Activated T-helper 17 cell treated with anti-CD3 and anti-CD28 coated beads, Interleukin-2, amount 50 U/mL, for 72 hours (primary cell): ENCODE data around the gene PPP1R36. TPM values are rescaled to one million over a fixed set of nuclear protein-coding genes. Genes with fewer than 3 reads are reported as not detected.

Experiments used
- ATAC-seq: fragments of 150-1000 bp; cut with Tn5 transposase; replicated peaks from 2 replicates; pipeline ENCODE4 v1.10.0; 2021; ENCODE audit warnings: mild to moderate bottlenecking, moderate library complexity
- H3K27ac Mint-ChIP-seq: one replicate; pipeline ENCODE4 v1.8.0; 2022; ENCODE audit warnings: mixed read lengths
- H3K27me3 Mint-ChIP-seq: one replicate; pipeline ENCODE4 v1.8.0; 2022; ENCODE audit warnings: mixed read lengths
- H3K36me3 Mint-ChIP-seq: one replicate; pipeline ENCODE4 v1.8.0; 2022; ENCODE audit warnings: low read depth, mild to moderate bottlenecking, mixed read lengths
- H3K4me1 Mint-ChIP-seq: one replicate; pipeline ENCODE4 v1.8.0; 2022; ENCODE audit warnings: mixed read lengths
- H3K4me3 Mint-ChIP-seq: one replicate; pipeline ENCODE4 v1.8.0; 2022; ENCODE audit warnings: mild to moderate bottlenecking, mixed read lengths
- H3K9me3 Mint-ChIP-seq: one replicate; pipeline ENCODE4 v1.8.0; 2022; ENCODE audit warnings: mixed read lengths
- total RNA-seq, 2 donors: library from RNA; stranded (reverse); gene quantifications; one replicate each; pipeline ENCODE4 v1.2.3, GENCODE V29; 2022

The PPP1R36 gene, protein sequence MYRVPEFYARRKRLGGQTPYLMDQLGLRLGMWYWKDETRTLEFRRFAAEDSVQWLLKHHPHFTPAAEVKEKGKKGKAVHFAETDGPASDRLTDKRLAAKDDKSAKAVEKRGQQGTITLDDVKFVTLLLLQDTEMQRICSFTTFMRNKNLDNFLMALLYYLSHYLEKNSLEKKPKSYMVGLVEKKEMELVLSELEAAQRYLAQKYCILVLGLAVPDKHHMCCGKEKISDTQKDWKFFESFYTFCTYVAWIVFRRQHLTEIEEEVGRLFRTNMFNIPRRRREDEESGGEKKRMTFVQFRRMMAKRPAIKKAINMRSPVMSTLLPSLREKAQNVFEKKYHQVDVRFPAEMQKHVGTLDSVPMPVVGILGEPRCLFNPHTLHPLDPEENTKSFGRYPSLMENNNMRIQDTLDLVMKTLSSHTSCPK
- total RNA-seq, result not detected

DNA sequence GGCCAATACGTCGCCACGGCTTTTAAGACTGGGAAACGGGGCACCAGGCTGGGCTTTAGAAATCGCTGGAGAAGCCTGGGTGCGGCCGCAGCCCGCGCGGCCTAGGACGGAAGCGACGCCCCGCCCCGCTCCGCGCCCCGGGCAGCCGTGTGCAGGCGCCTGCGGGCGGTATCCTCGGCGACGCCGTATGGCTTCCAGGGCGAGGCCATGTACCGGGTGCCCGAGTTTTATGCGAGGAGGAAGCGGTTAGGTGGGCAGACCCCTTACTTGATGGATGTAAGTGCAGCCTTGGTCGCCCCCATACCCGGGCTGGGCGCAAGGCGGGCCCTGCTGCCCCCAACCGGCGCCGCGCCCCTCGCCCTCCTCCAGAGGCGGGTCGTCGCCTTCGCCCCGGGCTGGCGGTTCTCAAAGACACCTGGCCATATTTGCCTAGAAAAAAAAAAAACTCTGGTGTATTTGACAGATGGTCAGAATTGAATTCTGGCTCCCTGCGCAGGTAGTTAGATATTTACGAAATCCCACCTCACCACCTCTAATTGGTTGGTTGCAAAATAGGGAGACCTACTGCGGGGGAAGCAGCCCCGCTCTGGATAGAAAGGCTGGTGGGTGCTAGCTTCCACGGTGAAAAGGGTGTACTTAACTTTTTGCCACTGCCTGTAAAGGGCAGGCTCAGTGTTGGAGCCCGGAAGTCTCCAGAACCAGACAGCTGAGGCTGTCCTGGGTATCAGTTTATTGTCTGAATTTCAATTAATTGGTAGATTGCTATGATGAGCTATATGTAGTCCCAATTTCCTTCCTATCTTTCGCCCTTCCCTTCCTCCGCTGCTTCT, at the start of gene PPP1R36:
Gene PPP1R36, plus strand, starts transcription at position 171 of the 830 bp plus-strand sequence. Its CDS starts 37 bp downstream, at position 208.
- H3K4me3 Mint-ChIP-seq, result peak within 1 kb of the TSS; percentile 67
- no peak within 1 kb of the TSS for H3K27ac Mint-ChIP-seq
- H3K27me3 Mint-ChIP-seq, result peaks cover 3% of the 10 kb centered on the region
- H3K4me1 Mint-ChIP-seq, result peaks cover 6% of the 10 kb centered on the region
- H3K36me3 Mint-ChIP-seq, result no peaks in the 10 kb centered on the region
- peak; percentile 99 for ATAC-seq
- no peaks in the 10 kb centered on the region for H3K9me3 Mint-ChIP-seq

DNA sequence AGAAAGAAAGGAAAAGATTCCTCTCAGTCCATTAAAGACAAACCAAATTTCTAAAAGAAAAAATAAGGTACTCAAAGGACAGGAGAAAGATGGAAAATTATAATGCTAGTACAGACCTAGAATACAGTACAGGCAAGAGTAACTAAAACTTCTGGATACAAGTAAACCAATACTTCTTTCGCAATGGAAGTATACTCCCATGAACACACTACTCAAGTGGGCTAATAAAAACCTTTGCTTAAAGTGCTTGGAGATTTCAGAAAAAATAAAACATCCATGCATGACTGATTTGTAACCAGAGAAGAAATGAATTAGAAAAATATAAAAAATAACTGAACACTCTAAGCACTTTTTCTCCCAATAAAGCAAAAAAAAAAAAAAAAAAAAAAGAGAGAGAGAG, 49.7 kb upstream of the PPP1R36 start:
- Mint-ChIP-seq H3K27ac (peak overlapping the region; percentile 97), H3K4me1 (peaks cover 17% of the 10 kb centered on the region), H3K27me3 (no peaks in the 10 kb centered on the region), H3K4me3 (peak overlapping the region; percentile 91), H3K9me3 (no peaks in the 10 kb centered on the region), H3K36me3 (peaks cover 95% of the 10 kb centered on the region)
- no peak for ATAC-seq

DNA sequence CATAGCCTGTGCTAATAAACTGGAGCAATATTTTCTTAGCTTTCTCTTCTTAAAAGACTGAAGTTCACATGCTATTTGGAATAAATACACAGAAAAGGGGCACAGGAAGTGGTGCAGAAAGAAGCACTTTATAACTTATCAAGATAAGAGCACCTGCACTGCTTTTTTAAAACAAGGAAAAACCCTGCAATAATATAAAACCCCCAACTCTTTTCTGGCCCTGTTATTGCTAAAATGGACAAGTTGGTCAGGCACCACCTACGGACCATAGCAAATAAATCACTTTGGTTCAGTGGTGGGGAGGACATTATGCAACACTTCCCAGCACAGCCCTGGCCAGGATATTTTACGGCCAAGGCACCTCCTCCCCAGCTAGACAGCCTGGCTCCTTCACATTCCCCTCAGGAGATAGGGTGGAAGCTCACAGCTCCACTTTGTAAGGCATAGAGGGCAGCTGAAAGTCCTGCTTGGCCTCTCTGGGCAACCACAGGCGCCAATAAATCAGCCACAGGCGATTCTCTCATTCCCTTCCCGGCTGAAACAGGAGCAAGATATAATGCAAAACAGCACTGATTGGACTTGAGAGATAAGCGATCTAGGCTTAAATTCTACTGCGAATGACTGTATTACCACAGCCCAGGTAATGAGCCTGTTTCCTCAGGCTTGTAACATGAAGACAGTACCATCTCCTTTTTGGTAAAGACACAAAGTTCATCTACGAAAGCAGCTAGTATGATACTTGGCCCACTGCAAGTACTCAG, 48.2 kb upstream of the PPP1R36 start:
- Mint-ChIP-seq H3K36me3 (peaks cover 95% of the 10 kb centered on the region), H3K4me1 (peaks cover 16% of the 10 kb centered on the region)

GRCh38 chr14:64502456-64502855, 47.3 kb upstream of the PPP1R36 start:
- Mint-ChIP-seq H3K9me3 (no peaks in the 10 kb centered on the region), H3K27me3 (no peaks in the 10 kb centered on the region), H3K36me3 (peaks cover 95% of the 10 kb centered on the region), H3K4me3 (peak overlapping the region; percentile 91), H3K27ac (peak overlapping the region; percentile 97), H3K4me1 (peaks cover 15% of the 10 kb centered on the region)
- no peak for ATAC-seq

More for the DNA sequence above, 48.2 kb upstream of the PPP1R36 start:
- Mint-ChIP-seq H3K4me3 (peak overlapping the region; percentile 91), H3K9me3 (no peaks in the 10 kb centered on the region), H3K27ac (peak overlapping the region; percentile 97), H3K27me3 (no peaks in the 10 kb centered on the region)
- ATAC-seq, result no peak

DNA sequence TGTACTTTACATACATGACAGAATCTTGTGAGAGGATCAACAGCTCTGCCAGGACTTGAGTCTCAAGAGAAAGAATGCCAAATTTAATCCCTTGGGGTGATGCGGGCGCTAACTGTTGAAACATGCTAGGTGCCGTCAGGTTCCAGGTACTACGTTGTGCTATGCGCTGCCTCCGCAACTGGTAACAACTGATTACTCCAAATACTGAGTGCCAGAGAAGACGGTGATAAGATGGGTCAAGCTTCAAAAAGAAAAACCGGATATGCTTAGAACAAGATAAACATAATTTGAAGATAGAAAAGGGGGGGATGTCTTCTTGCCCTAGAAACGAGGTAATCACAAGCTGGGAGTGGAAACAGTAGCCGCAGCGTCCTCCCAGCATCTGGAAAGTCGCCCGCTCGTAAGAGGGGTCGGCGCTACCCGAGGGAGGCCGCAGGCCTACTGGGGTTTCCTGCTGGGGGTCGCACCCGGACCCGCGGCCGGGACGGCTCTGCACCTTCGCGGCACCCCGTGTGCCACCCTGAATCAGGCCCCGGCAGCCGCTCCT, 46.8 kb upstream of the PPP1R36 start:
- Mint-ChIP-seq H3K9me3 (no peaks in the 10 kb centered on the region), H3K4me1 (peaks cover 16% of the 10 kb centered on the region), H3K4me3 (peak overlapping the region; percentile 91), H3K27ac (peak overlapping the region; percentile 97), H3K36me3 (peaks cover 95% of the 10 kb centered on the region), H3K27me3 (no peaks in the 10 kb centered on the region)
- ATAC-seq, result no peak

DNA sequence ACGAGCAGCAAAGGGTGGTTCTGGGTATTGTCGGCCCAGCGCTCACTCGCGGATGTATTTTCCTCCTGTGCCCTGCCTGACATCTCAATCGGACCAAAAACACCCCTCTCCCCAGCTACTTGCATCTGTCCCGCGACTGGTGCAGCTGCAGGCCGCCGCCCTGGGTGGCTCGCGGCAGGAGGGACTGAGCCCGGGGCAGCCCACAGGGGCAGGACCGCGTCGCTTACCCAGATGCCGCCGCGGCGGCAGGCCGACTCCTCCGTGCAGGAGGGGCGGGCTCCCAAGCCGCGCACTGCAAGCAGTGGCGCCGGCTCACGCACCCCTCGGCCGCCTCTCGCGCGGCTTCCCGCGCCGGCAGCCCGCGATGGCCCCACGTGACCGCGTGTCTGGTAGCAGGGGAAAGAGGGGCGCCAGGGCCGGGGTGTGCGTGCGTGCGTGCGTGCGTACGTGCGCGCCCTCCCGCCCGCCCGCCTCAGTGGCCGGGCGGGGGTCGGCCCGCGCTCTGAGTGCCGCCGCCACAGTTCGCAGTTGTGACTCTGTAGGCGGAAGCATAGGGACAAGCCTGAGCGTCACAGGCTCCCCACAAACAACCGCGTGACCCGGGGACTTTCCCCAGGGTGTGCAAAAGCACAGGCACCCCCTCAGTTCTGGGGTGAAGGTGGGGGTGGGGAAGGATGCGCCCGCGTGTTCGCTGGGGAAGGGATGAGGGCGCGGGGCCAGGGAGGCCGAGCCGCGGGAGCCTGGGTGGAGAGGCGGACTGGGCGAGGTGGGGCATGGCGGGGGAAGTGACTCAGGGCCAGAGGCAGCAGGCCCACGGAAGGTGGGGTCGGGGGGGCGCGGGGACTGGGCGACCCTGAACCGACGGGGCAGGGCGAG, 46.1 kb upstream of the PPP1R36 start, which contains the start of gene ZBTB25:
Gene ZBTB25, minus strand, starts transcription at position 405 of the 876 bp plus-strand sequence. CDS start 13,305 bp downstream, outside the sequence.
- Mint-ChIP-seq H3K4me1 (peaks cover 23% of the 10 kb centered on the region), H3K27me3 (no peaks in the 10 kb centered on the region), H3K9me3 (no peaks in the 10 kb centered on the region), H3K27ac (peak within 1 kb of the TSS; percentile 97), H3K36me3 (peaks cover 98% of the 10 kb centered on the region), H3K4me3 (peak within 1 kb of the TSS; percentile 91)
- peak; percentile 69 for ATAC-seq

DNA sequence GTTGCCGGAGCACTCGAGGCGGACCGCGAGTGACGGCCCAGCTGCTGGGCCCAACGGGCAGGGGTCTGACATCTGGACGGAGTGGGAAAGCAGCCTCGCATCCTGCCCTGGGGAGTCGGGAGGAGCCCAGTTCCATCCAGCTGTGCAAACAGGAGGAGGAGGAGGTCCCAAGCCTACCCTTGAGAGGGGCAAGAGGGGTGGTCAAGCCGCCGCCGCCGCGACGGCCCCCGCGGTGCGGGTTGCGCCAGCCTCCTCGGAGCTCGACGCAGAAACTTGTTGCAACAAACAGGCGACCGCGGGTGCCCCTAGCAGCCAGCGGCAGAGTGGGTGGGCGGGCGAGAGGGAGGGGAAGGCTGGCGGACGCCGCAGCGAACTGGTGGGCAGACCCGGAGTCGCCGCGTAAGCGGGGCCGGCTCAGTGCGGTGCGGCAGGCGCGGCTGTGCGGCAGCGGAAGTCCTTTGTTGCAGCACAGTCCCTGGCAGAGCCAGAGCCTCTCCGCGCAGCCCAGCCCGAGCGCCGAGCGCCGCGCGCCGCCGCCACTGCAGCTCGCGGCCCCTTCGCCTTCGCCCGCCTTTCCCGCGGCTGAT, 45.4 kb upstream of the PPP1R36 start, which contains the start of gene ZBTB1:
Gene ZBTB1, plus strand, starts transcription at position 461 of the 587 bp plus-strand sequence. CDS start 16,735 bp downstream, outside the sequence.
- Mint-ChIP-seq H3K36me3 (peaks cover 98% of the 10 kb centered on the region), H3K4me3 (peak within 1 kb of the TSS; percentile 91), H3K27ac (peak within 1 kb of the TSS; percentile 97), H3K4me1 (peaks cover 29% of the 10 kb centered on the region), H3K27me3 (no peaks in the 10 kb centered on the region), H3K9me3 (no peaks in the 10 kb centered on the region)
- ATAC-seq, result peak; percentile 45

GRCh38 chr14:64504897-64505794, 44.6 kb upstream of the PPP1R36 start:
- Mint-ChIP-seq H3K4me1 (peaks cover 26% of the 10 kb centered on the region), H3K4me3 (peak overlapping the region; percentile 91), H3K27me3 (no peaks in the 10 kb centered on the region), H3K27ac (peak overlapping the region; percentile 97), H3K36me3 (peaks cover 98% of the 10 kb centered on the region), H3K9me3 (no peaks in the 10 kb centered on the region)
- ATAC-seq, result peak; percentile 40

DNA sequence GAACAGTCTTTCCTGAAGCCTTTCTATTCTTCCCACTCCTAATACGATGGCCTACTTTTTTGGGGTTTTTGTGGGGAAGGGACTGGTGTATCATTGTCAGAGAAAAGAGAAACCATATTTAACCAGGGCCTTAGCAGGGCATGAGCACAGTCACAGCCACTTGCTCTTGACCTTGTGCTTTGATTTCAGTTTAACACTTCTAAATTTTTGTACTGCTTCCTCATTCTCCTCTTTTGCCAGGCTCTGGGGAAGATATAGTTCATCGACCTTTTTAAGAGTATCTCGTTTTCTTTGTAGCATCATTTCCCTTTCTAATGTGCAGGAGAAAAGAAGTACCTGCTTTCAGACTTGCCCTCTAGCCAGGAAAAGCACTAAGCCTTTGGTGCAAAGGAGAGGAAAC, 43.0 kb upstream of the PPP1R36 start:
- Mint-ChIP-seq H3K36me3 (peaks cover 98% of the 10 kb centered on the region), H3K27me3 (no peaks in the 10 kb centered on the region), H3K4me3 (peak overlapping the region; percentile 91), H3K9me3 (no peaks in the 10 kb centered on the region), H3K4me1 (peaks cover 39% of the 10 kb centered on the region), H3K27ac (peak overlapping the region; percentile 97)
- ATAC-seq, result no peak

DNA sequence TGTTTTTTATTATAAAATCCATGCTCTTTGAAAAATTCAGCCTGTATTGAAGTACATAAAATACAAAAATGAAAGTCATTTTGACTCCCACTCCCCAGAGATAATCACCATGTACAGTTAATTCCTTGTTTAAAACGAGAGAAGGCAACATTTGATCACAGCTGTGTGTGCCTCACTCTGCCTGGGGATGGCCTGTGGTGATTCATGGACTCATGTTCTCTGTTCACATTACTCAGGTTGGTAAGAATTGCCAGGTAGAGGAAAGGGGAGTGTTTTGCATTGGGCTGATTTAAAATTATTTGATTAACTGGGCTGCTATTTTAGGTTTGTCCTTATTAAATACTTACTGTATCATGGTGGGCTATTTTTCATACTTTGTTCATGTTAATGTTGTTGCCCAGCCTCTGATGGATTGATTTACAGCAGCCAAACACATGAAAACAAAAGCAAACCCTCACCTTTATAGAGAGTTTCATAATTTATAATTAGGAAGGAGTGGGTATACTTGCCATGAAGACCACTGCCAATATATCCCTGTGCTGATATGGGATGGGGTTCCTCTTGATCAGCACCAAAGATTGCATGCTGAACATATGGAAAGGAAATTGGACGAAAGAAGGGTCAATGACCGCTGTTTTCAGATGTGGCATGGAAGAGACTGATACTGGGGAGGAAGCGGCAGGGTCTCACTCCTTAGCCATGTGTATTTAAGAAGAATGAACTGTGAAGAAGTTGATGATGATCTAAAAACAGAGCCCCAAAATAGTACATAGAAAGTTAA, 42.2 kb upstream of the PPP1R36 start:
- Mint-ChIP-seq H3K9me3 (no peaks in the 10 kb centered on the region), H3K27ac (peak overlapping the region; percentile 97)
- peak; percentile 12 for ATAC-seq

GRCh38 chr14:64508215-64508776, 41.5 kb upstream of the PPP1R36 start:
- H3K36me3 Mint-ChIP-seq, result peaks cover 96% of the 10 kb centered on the region
- no peaks in the 10 kb centered on the region for H3K9me3 Mint-ChIP-seq
- H3K27me3 Mint-ChIP-seq, result no peaks in the 10 kb centered on the region
- no peak for ATAC-seq
- H3K27ac Mint-ChIP-seq, result peak overlapping the region; percentile 97
- H3K4me1 Mint-ChIP-seq, result peaks cover 39% of the 10 kb centered on the region
- H3K4me3 Mint-ChIP-seq, result peak overlapping the region; percentile 91

More for the DNA sequence above, 42.2 kb upstream of the PPP1R36 start:
- peak overlapping the region; percentile 91 for H3K4me3 Mint-ChIP-seq
- H3K4me1 Mint-ChIP-seq, result peaks cover 39% of the 10 kb centered on the region
- H3K36me3 Mint-ChIP-seq, result peaks cover 97% of the 10 kb centered on the region
- H3K27me3 Mint-ChIP-seq, result no peaks in the 10 kb centered on the region
